ENCODE measurements around the gene DXO. TPM values are rescaled to one million over a fixed set of nuclear protein-coding genes. Genes with fewer than 3 reads are reported as not detected.

Gene DXO
- total and polyA plus RNA-seq, 2 of the 13 experiments (the other 11 are each of a cell fraction or from before 2014, with no cell fraction given) = 18.6 to 26.2 TPM

GRCh38 chr6:31971993-31972708 lies at the start of gene DXO (continued):
- 0 out of 2 replicates have a peak, but pooled peaks have one; percentile 16 for TF ChIP-seq ZBTB49 (CRISPR knock-in tag; IDR thresholded peaks at IDR 0.05; ENCODE audit: borderline replicate concordance)
- peak; percentile 81; the same call in 1 of the 2 replicates for TF ChIP-seq NFKB2 (CRISPR knock-in tag; IDR thresholded peaks at IDR 0.05; ENCODE audit: borderline replicate concordance)
- peak; percentile 75 for TF ChIP-seq HCFC1 (IDR thresholded peaks at IDR 0.05; ENCODE audit: low read depth, low read length)
- peak; percentile 84 for TF ChIP-seq ZNF776 (CRISPR knock-in tag; IDR thresholded peaks at IDR 0.05)
- no peak for TF ChIP-seq ARNT (IDR thresholded peaks at IDR 0.05)
- TF ChIP-seq, protein P1, sequence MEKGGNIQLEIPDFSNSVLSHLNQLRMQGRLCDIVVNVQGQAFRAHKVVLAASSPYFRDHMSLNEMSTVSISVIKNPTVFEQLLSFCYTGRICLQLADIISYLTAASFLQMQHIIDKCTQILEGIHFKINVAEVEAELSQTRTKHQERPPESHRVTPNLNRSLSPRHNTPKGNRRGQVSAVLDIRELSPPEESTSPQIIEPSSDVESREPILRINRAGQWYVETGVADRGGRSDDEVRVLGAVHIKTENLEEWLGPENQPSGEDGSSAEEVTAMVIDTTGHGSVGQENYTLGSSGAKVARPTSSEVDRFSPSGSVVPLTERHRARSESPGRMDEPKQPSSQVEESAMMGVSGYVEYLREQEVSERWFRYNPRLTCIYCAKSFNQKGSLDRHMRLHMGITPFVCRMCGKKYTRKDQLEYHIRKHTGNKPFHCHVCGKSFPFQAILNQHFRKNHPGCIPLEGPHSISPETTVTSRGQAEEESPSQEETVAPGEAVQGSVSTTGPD (CRISPR knock-in tag; IDR thresholded peaks at IDR 0.05) = no peak
- TF ChIP-seq SMYD3 (CRISPR knock-in tag; IDR thresholded peaks at IDR 0.05) = peak; percentile 46; the same call in 1 of the 2 replicates
- TF ChIP-seq, protein P2, sequence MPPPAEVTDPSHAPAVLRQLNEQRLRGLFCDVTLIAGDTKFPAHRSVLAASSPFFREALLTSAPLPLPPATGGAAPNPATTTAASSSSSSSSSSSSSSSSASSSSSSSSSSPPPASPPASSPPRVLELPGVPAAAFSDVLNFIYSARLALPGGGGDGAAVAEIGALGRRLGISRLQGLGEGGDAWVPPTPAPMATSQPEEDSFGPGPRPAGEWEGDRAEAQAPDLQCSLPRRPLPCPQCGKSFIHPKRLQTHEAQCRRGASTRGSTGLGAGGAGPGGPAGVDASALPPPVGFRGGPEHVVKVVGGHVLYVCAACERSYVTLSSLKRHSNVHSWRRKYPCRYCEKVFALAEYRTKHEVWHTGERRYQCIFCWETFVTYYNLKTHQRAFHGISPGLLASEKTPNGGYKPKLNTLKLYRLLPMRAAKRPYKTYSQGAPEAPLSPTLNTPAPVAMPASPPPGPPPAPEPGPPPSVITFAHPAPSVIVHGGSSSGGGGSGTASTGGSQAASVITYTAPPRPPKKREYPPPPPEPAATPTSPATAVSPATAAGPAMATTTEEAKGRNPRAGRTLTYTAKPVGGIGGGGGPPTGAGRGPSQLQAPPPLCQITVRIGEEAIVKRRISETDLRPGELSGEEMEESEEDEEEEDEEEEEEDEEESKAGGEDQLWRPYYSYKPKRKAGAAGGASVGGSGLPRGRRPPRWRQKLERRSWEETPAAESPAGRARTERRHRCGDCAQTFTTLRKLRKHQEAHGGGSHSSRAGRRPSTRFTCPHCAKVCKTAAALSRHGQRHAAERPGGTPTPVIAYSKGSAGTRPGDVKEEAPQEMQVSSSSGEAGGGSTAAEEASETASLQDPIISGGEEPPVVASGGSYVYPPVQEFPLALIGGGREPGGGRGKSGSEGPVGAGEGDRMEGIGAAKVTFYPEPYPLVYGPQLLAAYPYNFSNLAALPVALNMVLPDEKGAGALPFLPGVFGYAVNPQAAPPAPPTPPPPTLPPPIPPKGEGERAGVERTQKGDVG (CRISPR knock-in tag; IDR thresholded peaks at IDR 0.05; ENCODE audit: borderline replicate concordance) = peak; percentile 59; the same call in 1 of the 2 replicates
- TF ChIP-seq, protein P3, sequence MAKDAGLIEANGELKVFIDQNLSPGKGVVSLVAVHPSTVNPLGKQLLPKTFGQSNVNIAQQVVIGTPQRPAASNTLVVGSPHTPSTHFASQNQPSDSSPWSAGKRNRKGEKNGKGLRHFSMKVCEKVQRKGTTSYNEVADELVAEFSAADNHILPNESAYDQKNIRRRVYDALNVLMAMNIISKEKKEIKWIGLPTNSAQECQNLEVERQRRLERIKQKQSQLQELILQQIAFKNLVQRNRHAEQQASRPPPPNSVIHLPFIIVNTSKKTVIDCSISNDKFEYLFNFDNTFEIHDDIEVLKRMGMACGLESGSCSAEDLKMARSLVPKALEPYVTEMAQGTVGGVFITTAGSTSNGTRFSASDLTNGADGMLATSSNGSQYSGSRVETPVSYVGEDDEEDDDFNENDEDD (CRISPR knock-in tag; IDR thresholded peaks at IDR 0.05; ENCODE audit: borderline replicate concordance) = peak; percentile 82; the same call in 1 of the 2 replicates
- TF ChIP-seq SP1 (IDR thresholded peaks at IDR 0.05) = no peak
- peak; percentile 92 for TF ChIP-seq SP1 (CRISPR knock-in tag; IDR thresholded peaks at IDR 0.05)
- no peak for TF ChIP-seq NFRKB (IDR thresholded peaks at IDR 0.05)
- no peak; the same call in 1 of the 2 replicates for TF ChIP-seq HIC2 (CRISPR knock-in tag; IDR thresholded peaks at IDR 0.05; ENCODE audit: low read depth)

Data from HepG2 (cell line).